SK-N-SH (cell line): ENCODE data around the gene RPA3. TPM values are rescaled to one million over a fixed set of nuclear protein-coding genes. Genes with fewer than 3 reads are reported as not detected.

Experiments used
- CTCF ChIA-PET: fragments of 300-600, 350-600 bp; formaldehyde crosslinking; extraction: SDS; loops from one replicate; lab custom pipeline; 2021; lab: Yijun Ruan, JAX
- POLR2A ChIA-PET: fragments of 350-600 bp; sonication (Branson Sonifier 250); formaldehyde crosslinking; extraction: SDS; loops from one replicate; lab custom pipeline; 2020; ENCODE audit warnings: antibody characterized with exemption, inconsistent platforms; lab: Yijun Ruan, JAX
- DNase-seq: peaks from one replicate; pipeline ENCODE4 v3.0.0; 2012
- H2AFZ ChIP-seq: fragments of 200-600 bp; sonication (generic); 2 replicates; pipeline ENCODE4 v1.8.1; 2016; ENCODE audit warnings: antibody characterized with exemption, mild to moderate bottlenecking, low read depth
- H3F3A ChIP-seq: fragments of 200-600 bp; sonication (generic); replicated peaks from 2 replicates; pipeline ENCODE3; 2016; ENCODE audit warnings: antibody characterized with exemption, mild to moderate bottlenecking; ENCODE audit not compliant: insufficient read depth
- H3K27ac ChIP-seq, 2 experiments: fragments of 200-500 bp in 1 of 2; fragments of 200-600 bp in 1 of 2; sonication (Bioruptor generic) in 1 of 2; sonication (generic), shearing (Covaris generic) in 1 of 2; 2 replicates each; pipeline versions ENCODE4 v1.5.1 to v1.6.1; 2014 to 2016; ENCODE audit warnings: low read depth in 2 of 2, inconsistent platforms in 1 of 2, low read length in 1 of 2, mild to moderate bottlenecking in 1 of 2, mixed read lengths in 1 of 2
- H3K27me3 ChIP-seq: fragments of 200-600 bp; sonication (generic), shearing (Covaris generic); 2 replicates; pipeline ENCODE4 v1.6.1; 2016; ENCODE audit warnings: mixed run types; ENCODE audit not compliant: insufficient read depth
- H3K36me3 ChIP-seq, 2 experiments: fragments of 200-500 bp in 1 of 2; fragments of 200-600 bp in 1 of 2; sonication (Bioruptor generic) in 1 of 2; sonication (generic) in 1 of 2; replicated peaks in 1 of 2; 2 replicates each; pipeline versions ENCODE3 to v1.5.1; 2014 to 2016; ENCODE audit warnings: low read length in 1 of 2, mild to moderate bottlenecking in 1 of 2; ENCODE audit not compliant: insufficient read depth in 2 of 2, control insufficient read depth in 1 of 2
- H3K4me1 ChIP-seq, 2 experiments: fragments of 200-500 bp in 1 of 2; fragments of 200-600 bp in 1 of 2; sonication (Bioruptor generic) in 1 of 2; sonication (generic), shearing (Covaris generic) in 1 of 2; 2 replicates each; pipeline versions ENCODE4 v1.5.1 to v1.6.1; 2014 to 2016; ENCODE audit warnings: low read depth in 1 of 2, low read length in 1 of 2, mixed run types in 1 of 2; ENCODE audit not compliant: insufficient read depth in 2 of 2, control insufficient read depth in 1 of 2
- H3K4me2 ChIP-seq: fragments of 200-600 bp; sonication (generic), shearing (Covaris generic); 2 replicates; pipeline ENCODE4 v1.6.1; 2017; ENCODE audit warnings: mixed run types
- H3K4me3 ChIP-seq, 2 experiments: fragments of 200-500 bp in 1 of 2; fragments of 200-600 bp in 1 of 2; sonication (Bioruptor generic) in 1 of 2; sonication (generic), shearing (Covaris generic) in 1 of 2; 2 replicates each; pipeline versions ENCODE4 v1.5.1 to v1.8.1; 2014 to 2016; ENCODE audit warnings: low read depth in 2 of 2, inconsistent platforms in 1 of 2, low read length in 1 of 2, mild to moderate bottlenecking in 1 of 2, mixed read lengths in 1 of 2, moderate library complexity in 1 of 2
- H3K79me2 ChIP-seq: fragments of 200-600 bp; sonication (generic); 2 replicates; pipeline ENCODE4 v1.8.1; 2017; ENCODE audit warnings: mild to moderate bottlenecking; ENCODE audit not compliant: insufficient read depth
- H3K9ac ChIP-seq: fragments of 200-600 bp; sonication (generic); 2 replicates; pipeline ENCODE4 v1.6.1; 2017; ENCODE audit warnings: mixed run types
- H3K9me2 ChIP-seq: fragments of 200-600 bp; sonication (generic); 2 replicates; pipeline ENCODE4 v1.6.1; 2017; ENCODE audit warnings: mixed run types
- H3K9me3 ChIP-seq: fragments of 200-600 bp; sonication (generic); 2 replicates; pipeline ENCODE4 v1.6.1; 2017; ENCODE audit warnings: mixed run types, mild to moderate bottlenecking, moderate library complexity
- H4K20me1 ChIP-seq: fragments of 200-600 bp; sonication (generic); 2 replicates; pipeline ENCODE4 v1.6.1; 2017; ENCODE audit warnings: mild to moderate bottlenecking, mixed run types; ENCODE audit not compliant: insufficient read depth
- ELF1 ChIP-seq: IDR thresholded peaks from 2 replicates; pipeline ENCODE4 v1.4.0; 2012
- FOXJ3 ChIP-seq: sonication (generic); formaldehyde crosslinking; IDR thresholded peaks from 2 replicates; pipeline ENCODE4 v1.5.1; 2020; ENCODE audit warnings: mild to moderate bottlenecking, missing genetic modification reagents
- GABPA ChIP-seq: IDR thresholded peaks from 2 replicates; pipeline ENCODE4 v1.4.0; 2012; ENCODE audit warnings: low read depth, mild to moderate bottlenecking
- GATA2 ChIP-seq: sonication (generic); formaldehyde crosslinking; IDR thresholded peaks from 2 replicates; pipeline ENCODE4 v1.5.0; 2020; ENCODE audit warnings: mild to moderate bottlenecking, missing genetic modification reagents
- JUND ChIP-seq: IDR thresholded peaks from 2 replicates; pipeline ENCODE4 v1.4.0; 2012
- MEF2A ChIP-seq: IDR thresholded peaks from 2 replicates; pipeline ENCODE4 v1.4.0; 2012; ENCODE audit warnings: low read depth, borderline replicate concordance
- NFIC ChIP-seq: IDR thresholded peaks from 2 replicates; pipeline ENCODE4 v1.4.0; 2012; ENCODE audit warnings: borderline replicate concordance
- PBX3 ChIP-seq: IDR thresholded peaks from 2 replicates; pipeline ENCODE4; 2012
- POLR2AphosphoS5 ChIP-seq: IDR thresholded peaks from 2 replicates; pipeline ENCODE4 v1.6.1; 2012; ENCODE audit warnings: low read depth, low read length
- RCOR1 ChIP-seq: fragments of 150-350 bp; IDR thresholded peaks from 2 replicates; pipeline ENCODE4 v1.6.1; 2017; ENCODE audit warnings: antibody characterized with exemption, low read length
- RFX5 ChIP-seq: IDR thresholded peaks from 2 replicates; pipeline ENCODE4 v1.6.1; 2012; ENCODE audit warnings: mild to moderate bottlenecking, improper control_type of control experiment, low read length
- TAF1 ChIP-seq: IDR thresholded peaks from 2 replicates; pipeline ENCODE4 v1.6.1; 2012; ENCODE audit warnings: low read depth, mild to moderate bottlenecking, low read length, moderate library complexity, borderline replicate concordance
- TEAD4 ChIP-seq: IDR thresholded peaks from 2 replicates; pipeline ENCODE4 v1.4.0; 2012; ENCODE audit warnings: mild to moderate bottlenecking, borderline replicate concordance; ENCODE audit not compliant: insufficient read depth
- WGBS: methylation state at CpG from one replicate; pipeline ENCODE4 v1.1.6; 2017; ENCODE audit warnings: low lambda C conversion rate; 5-methylcytosine and 5-hydroxymethylcytosine counted together
- polyA plus RNA-seq, 3 experiments: library from polyadenylated mRNA; depleted of rRNA; stranded (reverse); fragments of >200 nt; gene quantifications; 2 replicates each; pipeline ENCODE4 v1.2.3, GENCODE V29; 2012
- TF ChIP-seq, protein P1 (sequence below): IDR thresholded peaks from 2 replicates; pipeline ENCODE4 v1.4.0; 2012; ENCODE audit warnings: low read depth
- TF ChIP-seq, protein P2 (sequence below): IDR thresholded peaks from 2 replicates; pipeline ENCODE4 v1.6.1; 2012; ENCODE audit warnings: mild to moderate bottlenecking, low read depth, low read length, moderate library complexity
- TF ChIP-seq, protein P3 (sequence below): IDR thresholded peaks from 2 replicates; pipeline ENCODE4 v1.4.0; 2012; ENCODE audit warnings: low read depth, borderline replicate concordance

Gene RPA3
- polyA plus RNA-seq, 1 of the 3 experiments (the other 2 are of a cell fraction): 39.0 TPM

- Histone ChIP-seq H3K27me3 (no peaks in the 10 kb centered on the region), H3K4me3 (no peak overlapping the region)
- peak; percentile 37; the same call in 1 of the 2 replicates for TF ChIP-seq GATA2 (CRISPR knock-in tag)
- no peak for TF ChIP-seq RFX5
- TF ChIP-seq, all 33 proteins: peak for 1
- Histone ChIP-seq H3K36me3 (peaks cover 0 to 4% of the 10 kb centered on the region in 2 experiments), H3K4me2 (no peak overlapping the region), H3K79me2 (peaks cover 20% of the 10 kb centered on the region; the same call in 1 of the 2 replicates), H4K20me1 (no peaks in the 10 kb centered on the region), H3K4me1 (peaks cover 0 to 28% of the 10 kb centered on the region in 2 experiments; a peak in 2 of 4 replicates), H3K27ac (peak overlapping the region in 1 of 2 experiments; percentile 84; a peak in 2 of 4 replicates), H2AFZ (no peak overlapping the region), H3K9ac (no peak overlapping the region), H3K9me3 (0 out of 2 replicates have a peak, but pooled peaks cover 4% of the 10 kb centered on the region), H3K9me2 (no peaks in the 10 kb centered on the region), H3F3A (no peaks in the 10 kb centered on the region)
- CTCF ChIA-PET: interaction anchor here (0.6 to 1.4 kb wide), 5 partner anchors 8 to 119 kb away, joined by 3 to 6 read pairs (median 4); no protein-coding TSS in a partner anchor
- no peak for DNase-seq
- POLR2A ChIA-PET: no interaction called here
- WGBS: 69% methylated on average over 1 of the region's 1 CpG
Observed at GRCh38 chr7:7652798-7653540, 65.4 kb downstream of the RPA3 start.

DNA sequence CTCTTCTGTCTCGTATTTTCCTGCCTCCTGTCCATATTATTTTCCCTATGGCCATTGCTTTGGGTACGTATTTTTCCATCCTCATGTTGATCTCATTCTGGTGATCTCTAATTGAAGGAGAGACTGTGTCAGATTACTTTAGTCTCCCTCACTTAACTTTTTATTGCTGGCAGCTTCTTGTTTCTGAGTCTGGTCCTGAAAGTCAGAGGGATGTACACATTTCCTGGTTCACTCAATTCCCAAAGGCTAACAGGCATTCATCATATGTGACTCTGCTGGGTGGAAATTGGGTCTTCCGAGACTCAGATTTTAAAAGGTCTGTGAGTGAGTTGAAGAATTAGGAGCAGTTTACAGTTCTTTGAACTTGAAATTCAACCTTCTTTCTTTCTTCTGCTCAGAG is 66.9 kb downstream of the RPA3 start:
- Histone ChIP-seq H3K27me3 (no peaks in the 10 kb centered on the region), H3K36me3 (no peaks in the 10 kb centered on the region), H4K20me1 (no peaks in the 10 kb centered on the region), H3F3A (no peaks in the 10 kb centered on the region), H3K4me3 (no peak overlapping the region), H3K4me2 (no peak overlapping the region), H3K9me2 (no peaks in the 10 kb centered on the region), H3K27ac (peak overlapping the region in 1 of 2 experiments; percentile 61; a peak in 1 of 4 replicates), H2AFZ (no peak overlapping the region), H3K9me3 (no peaks in the 10 kb centered on the region), H3K9ac (no peak overlapping the region), H3K4me1 (peaks cover 0 to 28% of the 10 kb centered on the region in 2 experiments; a peak in 2 of 4 replicates), H3K79me2 (peaks cover 21% of the 10 kb centered on the region; the same call in 1 of the 2 replicates)
- WGBS: 77% methylated on average over 3 of the region's 3 CpGs
- CTCF ChIA-PET: interaction anchor here (1.0 kb wide), 1 partner anchor 9 kb away, joined by 4 read pairs; no protein-coding TSS in a partner anchor
- DNase-seq: no peak
- TF ChIP-seq PBX3 (no peak), RCOR1 (no peak), FOXJ3 (CRISPR knock-in tag) (no peak), GATA2 (CRISPR knock-in tag) (no peak), NFIC (no peak), JUND (no peak), TAF1 (no peak), TEAD4 (no peak), RFX5 (no peak), ELF1 (no peak), MEF2A (no peak), GABPA (no peak), POLR2AphosphoS5 (no peak)
- TF ChIP-seq, protein P1, sequence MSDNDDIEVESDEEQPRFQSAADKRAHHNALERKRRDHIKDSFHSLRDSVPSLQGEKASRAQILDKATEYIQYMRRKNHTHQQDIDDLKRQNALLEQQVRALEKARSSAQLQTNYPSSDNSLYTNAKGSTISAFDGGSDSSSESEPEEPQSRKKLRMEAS: no peak
- TF ChIP-seq, protein P2, sequence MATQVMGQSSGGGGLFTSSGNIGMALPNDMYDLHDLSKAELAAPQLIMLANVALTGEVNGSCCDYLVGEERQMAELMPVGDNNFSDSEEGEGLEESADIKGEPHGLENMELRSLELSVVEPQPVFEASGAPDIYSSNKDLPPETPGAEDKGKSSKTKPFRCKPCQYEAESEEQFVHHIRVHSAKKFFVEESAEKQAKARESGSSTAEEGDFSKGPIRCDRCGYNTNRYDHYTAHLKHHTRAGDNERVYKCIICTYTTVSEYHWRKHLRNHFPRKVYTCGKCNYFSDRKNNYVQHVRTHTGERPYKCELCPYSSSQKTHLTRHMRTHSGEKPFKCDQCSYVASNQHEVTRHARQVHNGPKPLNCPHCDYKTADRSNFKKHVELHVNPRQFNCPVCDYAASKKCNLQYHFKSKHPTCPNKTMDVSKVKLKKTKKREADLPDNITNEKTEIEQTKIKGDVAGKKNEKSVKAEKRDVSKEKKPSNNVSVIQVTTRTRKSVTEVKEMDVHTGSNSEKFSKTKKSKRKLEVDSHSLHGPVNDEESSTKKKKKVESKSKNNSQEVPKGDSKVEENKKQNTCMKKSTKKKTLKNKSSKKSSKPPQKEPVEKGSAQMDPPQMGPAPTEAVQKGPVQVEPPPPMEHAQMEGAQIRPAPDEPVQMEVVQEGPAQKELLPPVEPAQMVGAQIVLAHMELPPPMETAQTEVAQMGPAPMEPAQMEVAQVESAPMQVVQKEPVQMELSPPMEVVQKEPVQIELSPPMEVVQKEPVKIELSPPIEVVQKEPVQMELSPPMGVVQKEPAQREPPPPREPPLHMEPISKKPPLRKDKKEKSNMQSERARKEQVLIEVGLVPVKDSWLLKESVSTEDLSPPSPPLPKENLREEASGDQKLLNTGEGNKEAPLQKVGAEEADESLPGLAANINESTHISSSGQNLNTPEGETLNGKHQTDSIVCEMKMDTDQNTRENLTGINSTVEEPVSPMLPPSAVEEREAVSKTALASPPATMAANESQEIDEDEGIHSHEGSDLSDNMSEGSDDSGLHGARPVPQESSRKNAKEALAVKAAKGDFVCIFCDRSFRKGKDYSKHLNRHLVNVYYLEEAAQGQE: no peak
- TF ChIP-seq, protein P3, sequence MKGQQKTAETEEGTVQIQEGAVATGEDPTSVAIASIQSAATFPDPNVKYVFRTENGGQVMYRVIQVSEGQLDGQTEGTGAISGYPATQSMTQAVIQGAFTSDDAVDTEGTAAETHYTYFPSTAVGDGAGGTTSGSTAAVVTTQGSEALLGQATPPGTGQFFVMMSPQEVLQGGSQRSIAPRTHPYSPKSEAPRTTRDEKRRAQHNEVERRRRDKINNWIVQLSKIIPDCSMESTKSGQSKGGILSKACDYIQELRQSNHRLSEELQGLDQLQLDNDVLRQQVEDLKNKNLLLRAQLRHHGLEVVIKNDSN: no peak
- POLR2A ChIA-PET: no interaction called here
